Right forelimb (tissue), 1 donor: ENCODE measurements around the gene COA8.

ENCODE experiments used
- DNase-seq: peaks from one replicate; pipeline ENCODE4 v3.0.0-alpha.2; 2018

The COA8 gene

DNA sequence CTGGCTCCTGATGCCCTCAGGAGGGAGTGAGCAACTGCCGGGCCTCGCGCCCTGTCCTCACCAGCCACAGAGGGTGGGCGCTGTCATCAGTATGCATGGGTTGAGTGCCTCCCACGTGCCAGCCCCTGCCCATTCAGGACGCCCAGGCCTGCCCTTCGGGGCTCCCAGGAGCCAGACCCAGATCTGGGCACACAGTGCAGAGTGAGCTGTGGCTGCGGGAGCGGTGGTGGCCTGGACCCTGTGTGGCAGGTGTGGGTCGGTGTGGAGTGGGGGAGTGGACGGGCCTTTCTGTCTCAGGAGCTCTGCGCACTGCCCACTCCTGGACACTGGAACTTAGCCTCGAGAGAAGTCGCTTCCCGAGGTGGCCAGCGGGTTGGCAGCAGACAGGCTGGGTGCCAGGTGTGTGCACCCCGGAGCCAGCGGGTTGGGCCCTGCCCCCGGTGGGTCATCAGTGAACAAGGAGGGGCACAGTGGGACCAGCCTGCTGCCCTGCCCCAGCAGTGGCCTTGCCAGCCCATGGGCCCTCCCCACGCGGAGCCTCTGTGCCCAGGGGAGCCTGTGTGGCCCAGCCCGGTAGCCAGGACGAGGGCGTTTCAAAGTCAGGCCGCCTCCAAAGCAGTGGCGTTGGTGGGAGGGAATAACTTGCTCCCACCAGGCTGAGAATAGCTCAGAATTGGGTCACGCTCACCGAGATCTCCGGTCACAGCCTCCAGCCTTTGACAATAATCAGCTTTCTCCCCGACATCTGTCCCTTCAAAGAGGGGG lies 24.3 kb upstream of the COA8 start:
- DNase-seq = no peak

DNA sequence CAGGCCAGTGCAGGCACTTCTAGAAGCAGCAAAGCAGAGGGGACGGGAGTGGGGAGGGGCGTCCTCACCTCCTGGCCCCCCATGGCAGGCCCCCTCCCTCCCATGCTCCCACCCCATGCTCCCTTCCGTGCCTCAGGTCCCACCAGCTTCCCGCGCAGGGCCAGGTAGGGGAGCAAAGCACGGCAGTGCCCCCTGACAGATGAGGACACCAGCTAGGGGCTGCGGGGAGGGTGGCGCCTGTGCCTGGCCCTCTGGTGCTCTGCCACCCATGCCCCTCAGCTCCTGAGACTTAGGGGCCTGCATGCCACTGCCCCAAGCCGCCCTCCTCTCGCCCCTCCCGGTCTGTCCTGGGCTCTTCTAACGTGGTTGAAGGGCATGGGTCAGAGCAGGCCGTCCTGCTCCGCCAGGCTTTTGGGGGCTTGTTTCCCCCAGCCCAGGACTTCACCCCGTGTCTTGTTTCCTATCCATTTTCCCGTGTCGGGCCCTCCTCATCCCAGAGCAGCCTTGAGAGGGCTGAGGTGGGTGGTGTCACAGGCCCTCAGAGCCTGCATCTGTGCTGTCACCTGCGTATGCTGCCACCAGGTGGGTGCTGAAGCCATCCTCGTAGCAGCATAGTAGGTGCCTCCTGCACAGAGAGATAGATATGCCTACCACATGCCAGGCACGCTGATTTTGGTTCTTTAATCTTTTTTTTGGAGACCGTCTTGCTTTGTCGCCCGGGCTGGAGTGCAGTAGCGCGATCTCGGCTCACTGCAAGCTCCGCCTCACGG lies 23.5 kb upstream of the COA8 start:
- DNase-seq = no peak

DNA sequence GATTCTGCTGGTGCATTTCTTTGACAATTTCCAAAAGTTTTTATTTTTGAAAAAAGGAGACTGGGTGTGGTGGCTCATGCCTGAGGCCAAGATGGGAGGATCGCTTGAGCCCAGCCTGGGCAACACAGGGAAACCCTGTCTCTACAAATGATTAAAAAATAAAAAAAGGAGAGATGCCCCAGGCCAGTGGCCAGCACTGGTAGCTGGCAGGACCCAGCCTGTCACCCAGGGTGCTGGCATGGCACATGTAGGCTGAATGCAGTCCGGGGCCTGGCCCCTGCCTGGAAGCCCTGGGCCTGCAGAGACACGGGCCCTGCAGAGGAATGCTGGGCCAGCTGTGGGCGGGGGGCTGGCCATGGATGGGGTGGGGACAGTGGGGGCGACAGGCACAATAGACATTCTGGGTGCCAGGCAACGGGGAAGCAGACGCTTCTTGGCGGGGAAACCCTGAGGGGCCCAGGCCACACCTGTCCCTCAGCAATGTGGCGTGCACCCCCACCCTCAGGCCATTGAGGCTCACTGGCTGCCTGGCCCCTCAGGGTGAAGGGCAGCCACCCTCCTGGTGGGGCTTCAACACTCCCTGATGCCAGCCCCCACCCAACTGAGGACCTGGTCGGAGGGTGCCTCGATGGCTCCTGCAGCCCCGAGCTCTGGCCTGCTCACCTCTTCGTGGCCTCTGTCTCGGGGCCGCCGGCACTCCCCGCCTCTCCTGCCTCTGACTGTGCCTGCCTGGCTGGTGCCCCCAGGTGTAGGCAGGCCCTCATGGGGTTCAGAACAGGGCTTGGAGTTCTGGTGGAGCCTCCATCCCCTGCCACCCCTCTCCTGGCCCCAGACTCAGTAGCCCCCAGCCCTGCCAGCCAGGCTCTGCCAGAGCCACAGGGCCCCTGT lies 21.7 kb upstream of the COA8 start:
- no peak for DNase-seq

DNA sequence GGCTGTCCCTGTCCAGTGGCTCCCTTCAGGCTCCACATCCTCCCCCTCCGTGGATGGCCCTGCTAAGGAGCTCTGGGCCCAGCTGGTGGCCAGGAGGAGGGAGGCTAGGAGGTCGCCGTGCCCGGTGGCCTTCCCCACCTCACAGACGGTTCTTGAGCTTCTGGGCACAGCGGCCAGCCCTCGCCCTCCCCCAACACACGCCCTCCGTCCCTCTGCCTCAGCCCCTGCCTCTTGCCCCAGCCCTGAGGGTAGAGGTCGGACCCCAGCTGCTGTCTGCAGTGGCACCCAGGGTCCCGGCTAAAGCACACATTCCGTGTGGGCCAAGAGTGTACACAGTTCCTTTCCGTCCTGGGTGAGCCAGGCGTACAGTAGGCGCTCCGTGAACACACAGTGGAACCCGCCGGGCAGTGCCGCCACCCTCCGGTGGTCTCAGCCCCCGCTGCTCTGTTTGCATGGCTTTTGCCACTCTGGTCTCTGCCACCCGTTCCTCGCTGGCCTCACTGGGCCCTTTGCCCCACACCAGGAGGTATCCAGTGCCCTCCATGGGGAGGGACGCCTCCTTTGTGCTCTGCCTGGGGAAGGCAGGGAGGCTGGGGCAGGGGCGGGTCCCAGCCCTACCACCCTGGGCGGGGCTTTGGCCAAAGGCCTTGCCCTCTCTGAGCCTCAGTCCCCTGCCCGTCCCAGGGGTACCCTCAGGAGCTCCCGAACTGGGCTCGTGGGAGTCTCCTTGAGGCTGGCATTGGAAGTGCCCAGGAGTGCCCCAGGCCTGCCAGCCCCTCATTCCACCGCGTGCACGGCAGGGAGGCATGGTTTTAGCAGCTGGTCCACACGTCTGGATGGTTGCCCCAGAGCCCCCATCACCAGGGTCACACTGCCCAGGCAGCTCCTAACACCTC lies 20.8 kb upstream of the COA8 start:
- DNase-seq = peak; percentile 47

DNA sequence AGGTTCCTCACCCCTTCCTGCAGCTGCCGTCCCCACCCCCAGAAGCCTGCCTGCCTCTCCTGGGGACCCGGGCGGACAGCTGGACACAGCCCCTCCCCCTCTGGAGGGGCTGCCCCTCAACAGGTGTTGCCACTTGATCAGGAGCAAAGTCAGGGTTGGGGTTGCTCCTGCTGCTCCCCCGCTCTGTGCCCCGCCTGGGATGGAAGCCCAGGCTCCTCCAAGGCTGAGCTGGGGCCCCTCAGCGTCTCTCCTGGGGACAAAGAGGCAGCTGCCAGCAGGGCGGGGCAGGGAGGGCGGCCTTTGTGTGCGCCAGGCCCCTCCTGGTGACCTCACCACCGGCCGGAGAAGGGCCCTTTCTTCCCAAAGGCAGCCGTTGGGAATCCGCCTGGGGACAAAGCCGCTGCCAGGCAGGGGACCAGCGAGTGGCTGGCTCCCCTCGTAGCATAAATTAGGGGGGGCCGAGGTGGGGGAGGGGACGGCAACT lies 20.1 kb upstream of the COA8 start:
- peak; percentile 79 for DNase-seq

DNA sequence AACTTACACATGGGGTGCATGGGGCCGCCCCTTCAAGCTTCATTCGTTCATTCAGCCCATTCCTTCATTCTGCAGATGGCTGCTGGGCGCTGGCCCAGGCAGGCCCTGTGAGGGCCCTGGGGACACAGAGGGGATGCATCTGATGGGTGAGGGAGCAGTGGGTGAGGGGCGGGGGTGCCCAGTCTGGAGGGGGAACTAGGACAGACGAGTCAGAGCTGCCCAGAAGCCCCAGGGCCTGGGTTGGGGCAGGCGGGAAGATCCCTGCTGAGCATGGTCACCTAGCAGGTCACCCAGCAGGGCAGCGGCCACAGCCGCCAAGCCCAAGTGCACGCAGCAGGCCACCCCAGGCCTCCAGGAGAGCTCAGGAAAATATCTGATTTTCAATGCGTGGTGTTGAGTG lies 19.6 kb upstream of the COA8 start:
- DNase-seq = no peak

DNA sequence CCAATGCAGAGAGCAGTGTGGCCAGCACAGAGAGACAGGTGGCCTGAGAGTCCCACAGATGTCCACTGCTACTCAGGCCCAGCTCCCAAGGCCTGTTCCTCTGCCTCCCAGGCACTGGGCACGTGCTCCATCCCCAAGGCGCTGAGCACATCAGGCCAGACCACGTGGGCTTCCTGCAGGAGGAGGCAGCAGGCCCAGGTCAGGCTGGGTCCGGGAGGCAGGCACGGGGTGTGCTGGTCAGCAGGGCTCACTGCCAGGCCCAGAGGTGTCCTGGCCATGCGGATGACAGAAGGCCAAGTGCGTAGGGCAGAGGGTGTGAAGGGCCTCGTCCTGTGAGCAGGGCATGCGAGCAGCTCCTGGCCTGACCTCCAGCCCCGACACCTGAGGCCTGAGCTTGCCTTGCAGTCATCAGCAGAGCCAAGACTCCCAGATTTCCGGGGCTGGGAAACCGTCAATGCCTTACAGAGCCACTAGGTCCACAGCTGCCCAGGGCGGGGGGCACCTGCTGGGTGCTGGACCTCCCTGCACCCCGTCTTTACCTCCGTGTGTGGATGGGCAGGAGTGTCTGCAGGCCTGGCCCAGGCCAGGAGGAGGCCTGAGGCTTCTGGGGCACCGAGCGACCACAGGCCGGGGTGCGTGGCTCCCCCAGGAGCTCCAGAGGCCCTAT lies 18.9 kb upstream of the COA8 start:
- DNase-seq = no peak

DNA sequence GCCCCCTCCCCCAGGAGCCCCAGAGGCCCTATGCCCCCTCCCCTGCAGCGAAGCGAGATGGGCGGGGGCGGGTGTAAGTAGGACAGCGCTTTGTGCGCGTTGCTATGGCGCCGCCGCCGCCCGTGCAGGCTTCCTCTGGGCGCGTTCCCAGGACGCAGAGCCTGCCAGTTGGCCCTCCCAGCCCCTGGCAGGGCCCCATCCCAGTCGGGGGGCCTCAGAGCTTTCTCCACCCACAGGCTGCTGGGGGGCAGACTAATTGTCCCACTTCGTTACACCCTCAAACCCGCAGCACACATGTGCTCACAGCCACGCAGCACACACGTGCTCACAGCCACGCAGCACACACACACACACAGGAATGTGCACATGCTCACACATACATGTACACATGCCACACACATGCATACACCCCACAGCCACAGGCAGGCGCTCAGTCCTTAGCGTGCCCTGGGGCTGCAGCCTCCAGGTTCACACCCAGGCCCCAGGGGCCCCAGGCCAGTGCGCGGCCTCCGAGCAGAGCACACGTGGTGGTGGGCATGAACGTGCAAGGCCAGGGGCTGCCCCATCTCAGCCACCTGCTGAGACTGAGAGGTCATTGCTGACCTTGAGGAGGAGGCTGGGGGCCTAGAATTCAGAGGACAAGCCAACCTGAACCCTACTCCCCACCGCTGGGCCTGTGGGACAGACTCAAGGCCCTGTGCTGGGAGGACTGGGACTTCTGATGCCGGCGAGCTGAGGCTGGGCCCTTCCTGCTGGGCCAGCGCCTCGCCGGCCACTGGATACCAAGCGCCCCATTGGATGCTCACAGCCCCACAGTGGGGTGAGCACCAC lies 18.2 kb upstream of the COA8 start:
- DNase-seq = peak; percentile 83

DNA sequence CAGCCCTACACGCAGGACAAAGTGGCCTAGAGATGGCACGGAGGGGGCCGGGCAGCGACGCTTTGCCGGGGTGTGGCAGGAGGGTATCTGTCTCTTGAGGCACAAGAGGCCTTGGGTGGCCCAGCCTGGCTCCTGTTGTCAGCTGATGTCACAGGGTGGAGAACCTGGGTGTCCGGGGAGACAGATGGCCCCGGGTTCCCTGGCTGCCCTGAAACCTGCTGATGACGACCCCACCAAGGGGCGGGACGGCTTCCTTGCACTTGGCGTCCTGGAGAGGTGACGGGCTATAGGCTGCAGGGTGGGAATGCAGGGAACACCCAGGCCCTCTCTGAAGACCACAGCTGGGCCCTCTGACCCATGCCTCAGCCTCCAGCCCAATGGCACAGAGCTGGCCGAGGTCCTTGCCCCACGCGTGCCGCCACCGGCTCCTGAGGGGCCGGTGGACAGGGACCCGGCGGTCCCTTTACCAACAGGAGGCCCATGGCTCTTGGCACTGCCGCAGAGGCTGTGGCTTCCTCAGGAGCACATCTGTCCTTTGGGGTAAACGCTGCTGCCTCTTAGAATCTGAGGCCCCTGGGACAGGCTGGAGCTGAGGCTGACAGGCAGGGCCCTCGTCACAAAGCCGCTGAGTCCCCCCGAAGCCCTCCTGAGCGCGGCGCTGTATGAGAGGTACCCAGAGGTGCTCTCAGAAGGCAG lies 17.4 kb upstream of the COA8 start:
- DNase-seq = peak; percentile 34

DNA sequence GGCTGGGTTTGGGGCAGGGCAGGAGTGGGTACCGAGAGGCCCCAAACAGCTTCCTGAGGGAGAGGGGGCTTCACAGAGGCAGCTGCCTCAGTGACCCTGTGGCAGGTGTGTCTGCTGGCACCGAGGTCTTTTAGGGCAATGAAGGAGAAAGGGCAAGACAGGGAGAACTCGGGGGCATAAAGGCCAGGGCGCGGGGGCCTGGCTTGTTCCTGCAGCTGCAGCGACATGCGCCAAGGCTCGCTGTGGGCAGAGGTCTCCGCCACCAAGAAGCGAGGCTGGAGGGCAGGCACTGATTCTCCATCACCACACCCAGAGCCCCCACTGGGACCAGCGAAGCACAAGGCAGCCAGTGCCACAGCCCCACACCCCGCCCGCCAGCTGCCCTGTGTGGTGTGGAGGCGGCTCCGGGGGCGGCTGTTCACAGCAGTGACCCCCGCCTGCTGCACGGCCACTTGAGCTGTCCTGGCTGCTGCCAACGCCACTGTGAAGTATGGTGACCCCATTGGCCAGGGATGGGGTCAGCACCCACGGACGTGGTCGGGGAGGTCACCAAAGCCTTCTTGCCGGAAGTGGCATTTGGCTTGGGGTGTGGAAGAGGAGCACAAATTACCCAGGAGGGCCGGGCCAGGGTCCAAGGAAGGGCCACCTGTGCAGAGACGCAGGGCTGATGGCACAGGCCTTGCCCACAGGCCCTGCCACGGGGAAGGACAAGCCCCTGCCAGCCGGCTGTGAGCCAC lies 16.7 kb upstream of the COA8 start:
- peak; percentile 30 for DNase-seq

DNA sequence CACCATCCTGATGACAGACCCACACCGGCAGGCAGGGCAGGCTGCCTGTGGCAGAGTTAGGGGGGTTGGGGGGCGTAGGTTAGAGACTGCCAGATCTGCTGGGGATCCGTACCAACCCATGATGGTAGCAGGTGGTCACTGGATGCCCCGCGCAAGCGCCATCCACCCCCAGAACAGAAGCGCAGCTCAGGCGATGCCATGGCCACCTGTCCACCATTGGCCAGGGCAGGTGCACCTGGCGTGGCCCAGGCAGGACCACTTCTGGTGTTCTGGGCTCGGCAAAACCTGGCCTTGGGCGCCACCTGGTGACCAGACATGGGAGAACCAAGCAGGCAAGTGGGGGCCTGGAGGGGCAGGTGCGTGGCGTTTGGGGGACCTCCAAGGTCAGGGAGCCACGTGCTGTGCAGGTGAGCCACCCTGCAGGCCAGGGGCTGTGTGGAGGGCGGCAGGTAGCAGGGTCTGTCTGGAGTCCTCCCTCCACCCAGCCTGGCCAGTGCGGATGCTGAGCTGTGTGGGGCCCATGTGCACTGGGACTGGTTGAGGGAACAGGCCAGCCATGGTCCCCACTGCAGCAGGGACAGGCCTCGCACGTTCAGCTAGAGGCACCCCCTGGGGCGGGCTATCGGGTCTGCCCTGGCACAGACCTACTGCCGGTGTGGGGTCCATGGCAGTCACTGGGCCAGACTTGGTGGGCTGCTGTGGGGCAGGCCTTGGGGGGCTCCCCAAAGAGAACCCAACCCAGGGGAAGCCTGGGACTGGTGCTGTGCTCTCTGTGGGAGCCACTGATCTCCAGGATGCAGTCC lies 15.9 kb upstream of the COA8 start:
- DNase-seq = peak; percentile 85

DNA sequence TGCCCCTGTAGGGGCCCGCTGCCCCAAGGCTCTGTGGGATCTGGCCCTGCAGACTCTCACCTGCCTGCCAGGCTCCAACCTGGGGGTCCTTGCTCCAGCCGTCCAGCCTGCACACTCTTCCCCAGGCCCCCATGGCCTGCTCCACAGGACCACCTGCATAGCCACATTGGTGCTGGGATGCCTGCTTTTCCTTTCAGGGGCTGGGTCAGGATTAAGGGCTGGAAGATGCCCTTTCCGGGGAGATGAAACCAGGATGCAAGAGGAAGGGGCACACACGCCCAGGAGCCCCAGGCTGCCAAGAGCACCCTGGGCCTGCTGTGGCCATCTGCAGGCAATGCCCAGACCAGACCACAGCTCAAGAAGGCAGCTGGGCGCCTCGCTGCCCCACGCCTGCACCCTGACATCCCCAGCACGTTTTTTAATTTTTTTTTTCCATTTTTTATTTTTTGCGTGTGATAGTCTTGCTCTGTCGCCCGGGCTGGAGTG lies 15.3 kb upstream of the COA8 start:
- no peak for DNase-seq

DNA sequence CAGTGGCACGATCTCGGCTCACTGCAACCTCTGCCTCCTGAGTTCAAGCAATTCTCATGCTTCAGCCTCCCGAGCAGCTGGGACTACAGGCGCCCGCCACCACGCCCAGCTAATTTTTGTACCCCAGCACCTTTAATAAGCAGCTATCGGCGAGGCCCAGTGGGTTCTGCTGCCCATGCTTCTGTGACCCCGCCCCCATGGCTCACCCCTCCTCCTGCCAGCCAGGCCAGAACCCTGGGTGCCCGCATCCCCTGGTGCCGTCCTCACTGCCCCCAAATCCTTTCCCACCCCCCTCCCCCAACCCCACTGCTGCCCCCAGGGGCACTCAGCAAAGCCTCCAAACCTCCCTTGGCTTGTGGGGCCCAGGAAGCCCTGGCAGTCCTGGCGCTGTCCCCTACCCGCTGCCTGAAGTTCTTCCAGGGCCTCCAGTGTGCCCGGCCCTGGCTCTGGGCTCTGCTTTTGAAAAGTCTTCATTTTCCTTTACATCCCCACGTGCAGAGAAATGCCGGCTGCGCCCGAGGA lies 14.8 kb upstream of the COA8 start:
- DNase-seq = no peak

DNA sequence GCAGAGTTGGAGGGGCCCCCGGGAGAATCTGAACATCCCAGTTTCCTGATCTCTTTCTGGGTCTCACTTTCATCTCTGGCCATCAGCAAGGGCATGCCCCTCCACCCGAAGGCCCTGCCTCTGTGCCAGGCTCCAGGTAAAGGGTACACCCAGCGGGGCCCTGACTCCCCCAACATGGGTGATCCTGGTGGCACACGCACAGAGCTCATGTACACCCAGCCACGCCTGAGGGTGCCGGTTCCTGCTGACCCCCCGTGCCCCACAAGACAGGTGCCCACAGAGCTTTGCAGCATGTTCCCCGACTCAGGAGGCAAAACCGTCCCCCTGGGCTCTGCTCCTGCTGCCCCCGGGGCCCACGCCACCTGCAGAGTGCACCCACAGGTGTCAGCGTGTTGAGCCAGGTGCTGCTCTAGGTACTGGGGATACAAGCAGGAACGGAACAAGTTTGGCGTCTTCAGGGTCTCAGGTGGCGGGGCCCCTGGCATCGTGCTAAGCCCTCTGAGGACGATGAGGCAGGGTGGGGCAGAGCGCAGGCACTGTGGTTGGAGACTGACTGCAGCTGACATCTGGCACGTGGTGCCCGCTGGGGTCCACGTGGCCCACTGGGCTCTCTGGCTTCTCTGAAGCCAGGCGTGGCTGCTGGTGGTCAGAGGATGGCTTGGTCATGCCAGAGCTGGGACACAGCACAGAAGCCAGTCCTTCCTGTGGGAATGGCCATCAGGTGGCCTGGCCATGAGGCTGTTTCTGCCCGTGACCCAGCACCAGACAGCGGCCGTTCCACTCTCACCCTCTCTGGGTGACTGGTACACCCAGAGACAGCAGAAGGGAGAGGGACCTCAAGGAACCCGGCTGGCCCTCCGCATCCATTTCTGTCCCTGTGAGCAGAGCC lies 14.1 kb upstream of the COA8 start:
- DNase-seq = no peak

DNA sequence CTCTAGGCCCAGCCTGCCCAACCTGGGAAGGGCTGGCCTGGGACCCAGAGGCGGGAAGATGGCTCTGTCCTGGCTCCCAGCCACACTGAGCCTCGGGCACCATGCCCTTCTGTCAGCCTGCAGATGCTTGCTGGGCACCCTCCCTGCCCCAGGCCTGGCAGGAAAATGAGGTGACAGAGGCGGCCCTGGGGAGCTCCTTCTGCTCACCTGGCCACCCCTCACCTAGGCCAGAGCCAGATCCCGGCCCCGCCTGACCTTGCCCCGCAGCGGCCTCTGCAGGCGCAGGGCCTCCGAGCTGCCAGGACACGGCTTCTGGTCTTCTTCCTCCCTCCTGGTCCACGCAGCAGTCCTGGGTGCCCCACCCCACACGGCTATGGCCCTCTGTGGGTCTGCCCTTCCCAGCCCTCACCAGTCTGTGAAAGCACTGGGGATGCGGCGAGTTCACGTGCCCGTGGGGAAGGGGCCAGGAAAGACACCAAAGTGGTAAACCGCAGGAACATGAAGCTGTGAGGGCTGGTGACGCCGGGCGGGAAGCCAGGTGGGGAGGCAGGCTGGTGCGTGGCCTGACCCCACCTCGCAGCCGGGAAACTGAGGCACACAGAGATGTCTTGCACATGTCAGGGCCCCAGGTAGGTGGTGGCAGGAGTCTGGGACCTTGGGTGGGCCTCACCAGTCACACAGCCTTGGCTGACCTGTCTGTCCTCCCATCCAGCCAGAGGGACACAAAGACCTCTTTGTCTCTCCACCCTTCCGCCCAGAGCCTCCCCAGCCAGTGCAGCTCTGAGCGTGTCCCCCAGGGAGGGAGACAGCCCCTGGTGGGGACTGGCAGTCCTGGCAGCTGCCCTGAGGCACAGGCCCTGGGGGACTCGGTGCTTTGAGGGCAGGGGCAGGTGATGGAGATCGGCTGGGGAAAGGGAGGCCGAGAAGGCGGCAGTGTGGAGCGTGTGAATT lies 13.1 kb upstream of the COA8 start:
- no peak for DNase-seq
